ENCODE data around the gene EIF4G3. TPM values are rescaled to one million over a fixed set of nuclear protein-coding genes. Genes with fewer than 3 reads are reported as not detected.

The EIF4G3 gene
- total and polyA plus RNA-seq, 10 of the 15 experiments (the other 5 are each of a cell fraction or from before 2014, with no cell fraction given): 7.4 to 45.1 (median 29.1) TPM

GRCh38 chr1:20834780-20835179 lies 341.9 kb downstream of the EIF4G3 start:
- no peaks in the 10 kb centered on the region for H3K4me1 ChIP-seq (ENCODE audit: control insufficient read depth, insufficient read depth, low read length)
- no peak for ATAC-seq
- H2AFZ ChIP-seq (ENCODE audit: control insufficient read depth, low read depth, low read length): no peak overlapping the region
- H4K20me1 ChIP-seq (ENCODE audit: control insufficient read depth, insufficient read depth): no peaks in the 10 kb centered on the region
- POLR2A ChIA-PET: no interaction called here
- SMC1A ChIA-PET (ENCODE audit: uncharacterized antibody, unreplicated experiment): no interaction called here
- no peak for DNase-seq (ENCODE audit: low read depth, low spot score)
- no peaks in the 10 kb centered on the region for H3K9me3 ChIP-seq (replicated peaks; ENCODE audit: control insufficient read depth, insufficient read depth, low read length)
- H3K9ac ChIP-seq (ENCODE audit: control insufficient read depth, insufficient read depth, low read length): no peak overlapping the region
- intact Hi-C loops (cut with micrococcal nuclease; ENCODE audit: unreplicated experiment) (no loop called here), in situ Hi-C loops (cut with MboI) (no loop called here)
- no TSS peak for BruUV-seq (replicated peaks)
- TF ChIP-seq WRNIP1 (IDR thresholded peaks at IDR 0.05; ENCODE audit: borderline replicate concordance, low read depth, low read length) (no peak), YY1 (IDR thresholded peaks at IDR 0.05; ENCODE audit: low read depth, low read length) (no peak), POLR2AphosphoS2 (IDR thresholded peaks at IDR 0.05; ENCODE audit: low read depth, low read length) (no peak), E4F1 (IDR thresholded peaks at IDR 0.05; ENCODE audit: borderline replicate concordance, partially characterized antibody) (no peak), MEF2A (IDR thresholded peaks at IDR 0.05; ENCODE audit: insufficient read depth, low read depth, low read length) (no peak), ATF7 (IDR thresholded peaks at IDR 0.05; ENCODE audit: low read depth) (no peak), HSF1 (IDR thresholded peaks at IDR 0.05; ENCODE audit: low read depth, low read length) (no peak), RFX5 (IDR thresholded peaks at IDR 0.05; ENCODE audit: low read depth, low read length) (no peak)
- CTCF ChIA-PET: interaction anchor here (1.0 kb wide), 1 partner anchor 15 kb away, joined by 3 read pairs; no protein-coding TSS in a partner anchor
- H3K36me3 ChIP-seq (ENCODE audit: control insufficient read depth in 2 of 2, insufficient read depth in 2 of 2, low read length in 1 of 2): peaks cover 0 to 5% of the 10 kb centered on the region in 2 experiments; a peak in 1 of 4 replicates
- RAD21 ChIA-PET (ENCODE audit: unreplicated experiment): no interaction called here
- H3K27ac ChIP-seq (ENCODE audit: control insufficient read depth, insufficient read depth): no peak overlapping the region
- no peak overlapping the region for H3K4me3 ChIP-seq
- H3K27me3 ChIP-seq (replicated peaks in 1 of 2; ENCODE audit: control insufficient read depth in 2 of 2, insufficient read depth in 2 of 2, low read length in 1 of 2): no peaks in the 10 kb centered on the region
- peak; percentile 13 for FAIRE-seq
- H3K79me2 ChIP-seq (ENCODE audit: control insufficient read depth, insufficient read depth, low read length): no peaks in the 10 kb centered on the region
- no peak overlapping the region for H3K4me2 ChIP-seq (ENCODE audit: control insufficient read depth, insufficient read depth)

Measured in GM12878 (cell line).